KG1 (cell line): ENCODE data around the gene RSBN1L.

ENCODE experiments used
- DNase-seq: peaks from one replicate; lab custom pipeline; 2025; lab: John Stamatoyannopoulos, UW

The RSBN1L gene

DNA sequence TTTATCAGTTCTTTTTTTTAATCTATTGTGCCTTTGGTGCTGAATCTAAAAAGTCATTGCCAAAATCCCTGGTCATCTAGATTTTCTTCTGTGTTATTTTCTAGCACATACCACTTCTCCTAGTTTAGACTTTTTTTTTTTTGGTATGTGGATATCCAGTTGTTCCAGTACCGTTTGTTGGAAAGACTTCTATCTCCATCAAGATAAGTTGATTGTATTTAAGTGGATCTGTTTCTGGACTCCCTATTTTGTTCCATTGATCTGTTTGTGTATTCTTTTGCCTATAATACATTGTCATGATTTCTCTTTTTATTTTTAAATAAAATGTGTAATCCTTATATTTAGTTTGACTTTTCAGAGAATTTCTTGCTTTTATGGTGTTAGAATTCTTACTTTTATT lies 35.5 kb downstream of the RSBN1L start:
- no peak for DNase-seq

DNA sequence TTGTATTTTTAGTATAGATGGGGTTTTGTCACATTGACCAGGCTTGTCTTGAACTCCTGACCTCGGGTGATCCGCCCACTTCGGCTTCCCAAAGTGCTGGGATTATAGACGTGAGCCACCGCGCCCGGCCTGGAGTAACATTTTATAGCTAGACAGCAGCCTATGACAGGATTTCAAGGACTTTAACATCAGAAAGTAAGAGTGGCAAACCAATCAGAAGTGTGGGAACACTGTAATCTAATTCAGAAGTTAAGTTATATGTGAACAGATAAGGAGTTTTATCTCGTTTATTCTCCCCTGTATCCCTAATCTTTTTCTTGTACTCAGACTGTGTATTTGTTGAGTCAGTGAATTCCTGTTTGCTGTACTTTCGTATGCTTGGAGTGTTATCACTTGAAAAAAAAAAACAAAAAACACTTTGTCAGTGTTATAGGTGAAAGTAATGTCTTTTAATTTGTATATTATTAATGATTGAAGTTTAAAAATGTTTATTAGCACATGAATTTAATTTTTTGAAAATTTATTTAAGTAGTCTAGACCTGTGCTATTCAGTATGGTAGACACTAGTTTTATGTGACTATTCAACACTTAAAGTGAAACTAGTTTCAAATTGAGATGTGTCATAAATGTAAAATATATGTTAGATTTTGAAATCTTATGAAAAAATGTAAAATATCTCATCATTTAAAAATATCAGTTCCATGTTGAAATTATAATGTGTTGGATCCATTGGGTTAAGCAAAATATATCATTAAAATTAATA lies 38.6 kb downstream of the RSBN1L start:
- DNase-seq: no peak

DNA sequence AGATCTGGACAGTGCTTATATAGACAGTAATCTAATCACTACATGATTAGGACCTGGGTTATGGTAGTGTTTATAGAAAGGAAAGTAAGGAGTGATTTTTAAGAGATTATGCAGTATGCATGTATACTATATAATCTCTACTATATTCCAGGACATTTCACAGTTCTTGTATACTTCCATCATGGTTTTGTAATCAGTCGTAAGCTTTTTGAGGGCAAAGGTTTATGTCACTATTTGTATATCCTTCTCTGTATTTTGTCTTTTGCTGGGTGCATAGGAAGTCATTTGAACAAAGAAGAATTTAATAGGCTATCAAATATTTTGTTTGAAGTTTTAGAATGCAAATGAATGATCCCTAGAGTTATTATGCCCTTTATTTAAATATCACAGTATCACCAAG lies 39.2 kb downstream of the RSBN1L start:
- DNase-seq: no peak

DNA sequence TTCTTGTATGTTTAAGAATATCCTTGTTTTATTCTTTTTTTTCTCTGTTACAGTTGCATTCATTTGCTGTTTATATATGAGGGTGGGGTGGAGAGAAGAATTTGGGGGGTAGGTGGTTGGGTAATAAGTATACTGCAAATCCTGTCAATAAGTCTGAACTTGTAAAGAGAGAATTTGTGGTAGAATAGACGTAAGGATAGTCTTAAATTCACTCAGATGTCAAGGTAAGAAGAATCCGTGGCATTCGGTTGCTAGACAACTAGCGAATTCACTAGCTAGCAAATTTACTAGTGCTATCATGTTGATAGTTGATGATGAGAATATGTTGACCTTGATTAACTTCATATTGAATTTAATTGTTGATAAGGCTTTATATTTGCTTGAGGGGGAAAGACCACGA lies 40.7 kb downstream of the RSBN1L start:
- no peak for DNase-seq

DNA sequence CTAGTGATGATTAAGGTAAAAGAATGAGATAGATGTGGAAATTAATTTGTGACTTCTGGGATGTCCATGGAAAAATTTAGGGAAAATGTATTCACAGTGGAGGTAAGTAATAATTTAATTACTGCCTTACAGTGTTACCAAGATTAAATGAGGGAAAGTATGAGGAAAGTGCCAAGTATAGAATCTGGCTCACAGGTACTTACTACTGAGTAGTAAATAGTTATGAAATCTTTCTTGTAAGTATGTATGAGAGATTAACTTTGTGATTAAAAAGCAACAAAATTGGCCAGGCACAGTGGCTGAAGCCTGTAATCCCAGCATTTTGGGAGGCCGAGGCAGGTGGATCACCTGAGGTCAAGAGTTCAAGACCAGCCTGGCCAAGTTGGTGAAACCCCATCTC lies 42.1 kb downstream of the RSBN1L start:
- DNase-seq: no peak

DNA sequence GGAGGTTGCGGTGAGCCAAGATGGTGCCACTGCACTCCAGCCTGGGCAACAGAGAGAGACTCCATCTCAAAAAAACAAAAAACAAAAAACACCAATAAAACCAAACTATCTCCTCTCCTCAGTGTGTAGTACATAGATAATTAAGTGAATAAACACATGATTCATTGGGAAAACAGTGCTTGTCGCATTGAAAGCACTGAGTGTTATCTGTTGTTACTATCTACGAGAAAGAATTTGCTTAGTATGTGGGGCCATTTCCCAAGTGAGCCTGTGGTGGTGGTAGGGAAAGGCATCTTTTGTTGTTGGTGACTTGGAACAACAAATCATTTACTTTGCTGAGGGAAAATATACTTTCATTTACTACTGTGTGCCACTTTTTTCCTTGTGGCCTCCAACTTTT lies 42.6 kb downstream of the RSBN1L start:
- no peak for DNase-seq

DNA sequence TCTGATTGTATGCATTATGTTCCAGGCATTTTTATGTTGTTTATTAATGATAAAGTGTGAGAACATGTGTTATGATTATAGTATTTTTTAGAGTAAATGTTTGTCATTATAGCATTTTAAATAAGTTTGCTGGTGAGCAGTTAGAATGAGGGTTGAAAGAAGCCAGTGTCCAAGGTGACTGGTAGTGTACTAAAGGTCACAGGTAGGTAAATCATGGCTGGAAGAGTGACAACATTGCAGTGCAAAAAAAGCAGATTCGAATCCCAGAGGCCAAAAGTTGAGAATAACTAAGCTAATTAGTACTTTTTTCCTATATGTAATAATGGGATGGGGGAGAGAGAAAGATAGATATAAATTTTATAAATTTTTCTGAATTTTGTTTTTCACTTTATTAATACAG lies 44.0 kb downstream of the RSBN1L start:
- DNase-seq: no peak

DNA sequence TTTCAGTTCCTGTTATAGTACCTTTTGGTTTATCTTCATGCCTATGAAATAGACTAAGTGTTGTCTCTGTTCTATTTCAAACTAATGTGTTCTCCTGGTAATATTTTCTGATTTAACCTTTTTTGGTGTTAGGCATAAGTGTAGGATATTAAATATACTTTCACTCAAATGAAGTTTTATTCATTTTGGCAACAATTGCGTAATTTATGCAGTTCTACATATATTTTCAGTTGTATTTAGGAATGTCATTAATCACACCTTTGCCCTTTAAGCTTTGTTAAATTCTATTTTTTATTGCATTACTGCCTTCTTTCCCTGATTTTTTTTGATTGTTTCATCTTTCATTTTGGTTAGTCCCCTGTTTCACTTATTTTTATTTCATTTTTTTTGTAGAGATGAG lies 47.3 kb downstream of the RSBN1L start:
- DNase-seq: no peak

DNA sequence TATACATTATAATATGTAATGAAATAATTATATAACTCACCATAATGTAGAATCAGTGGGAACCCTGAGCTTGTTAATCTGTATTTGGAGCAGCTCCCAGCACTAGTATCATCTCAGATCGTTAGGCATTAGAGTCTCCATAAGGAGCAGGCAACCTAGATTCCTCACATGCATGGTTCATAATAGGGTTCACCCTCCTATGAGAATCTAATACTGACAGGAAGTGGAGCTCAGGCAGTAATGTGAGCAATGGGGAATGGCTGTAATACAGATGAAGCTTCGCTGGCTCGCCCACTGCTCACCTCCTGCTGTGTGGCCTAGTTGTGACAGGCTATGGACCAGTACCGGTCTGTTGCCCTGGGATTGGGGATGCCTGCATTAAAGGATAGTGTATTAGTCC lies 49.5 kb downstream of the RSBN1L start:
- DNase-seq: no peak

DNA sequence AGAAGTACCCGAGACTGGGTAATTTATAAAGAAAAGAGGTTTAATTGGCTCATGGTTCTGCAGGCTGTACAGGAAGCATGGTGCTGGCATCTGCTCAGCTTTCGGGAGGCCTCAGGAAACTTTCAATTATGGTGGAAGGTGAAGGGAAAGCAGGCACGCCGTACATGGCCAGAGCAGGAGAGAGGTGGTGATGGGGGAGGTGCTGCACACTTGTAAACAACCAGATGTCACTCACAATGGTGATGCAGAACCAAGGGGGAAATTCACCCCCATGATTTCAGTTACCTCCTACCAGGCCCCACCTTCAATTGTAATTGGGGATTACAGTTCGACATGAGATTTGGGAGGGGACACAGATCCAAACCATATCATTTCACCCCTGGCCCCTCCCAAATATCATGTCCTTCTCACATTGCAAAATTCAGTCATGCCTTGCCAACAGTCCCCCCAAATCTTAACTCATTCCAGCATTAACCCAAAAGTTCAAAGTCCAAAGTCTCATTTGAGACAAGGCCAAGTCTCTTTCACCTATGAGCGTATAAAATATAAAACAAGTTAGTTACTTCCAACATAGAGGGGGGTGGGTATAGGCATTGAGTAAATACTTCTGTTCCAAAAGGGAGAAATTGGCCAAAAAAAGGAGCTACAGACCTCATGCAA lies 50.0 kb downstream of the RSBN1L start:
- DNase-seq: no peak

DNA sequence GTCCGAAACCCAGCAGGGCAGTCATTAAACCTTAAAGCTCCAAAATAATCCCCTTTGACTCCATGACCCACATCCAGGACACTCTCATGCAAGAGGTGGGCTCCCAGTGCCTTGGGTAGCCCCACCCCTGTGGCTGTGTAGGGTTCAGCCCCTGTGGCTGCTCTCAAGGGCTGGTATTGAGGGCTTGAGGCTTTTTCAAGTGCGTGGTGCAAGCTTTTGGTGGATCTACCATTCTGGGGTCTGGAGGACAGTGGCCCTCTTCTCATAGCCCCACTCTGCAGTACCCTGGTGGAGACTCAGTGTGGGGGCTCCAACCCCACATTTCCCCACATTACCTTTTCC lies 50.5 kb downstream of the RSBN1L start:
- DNase-seq: no peak

DNA sequence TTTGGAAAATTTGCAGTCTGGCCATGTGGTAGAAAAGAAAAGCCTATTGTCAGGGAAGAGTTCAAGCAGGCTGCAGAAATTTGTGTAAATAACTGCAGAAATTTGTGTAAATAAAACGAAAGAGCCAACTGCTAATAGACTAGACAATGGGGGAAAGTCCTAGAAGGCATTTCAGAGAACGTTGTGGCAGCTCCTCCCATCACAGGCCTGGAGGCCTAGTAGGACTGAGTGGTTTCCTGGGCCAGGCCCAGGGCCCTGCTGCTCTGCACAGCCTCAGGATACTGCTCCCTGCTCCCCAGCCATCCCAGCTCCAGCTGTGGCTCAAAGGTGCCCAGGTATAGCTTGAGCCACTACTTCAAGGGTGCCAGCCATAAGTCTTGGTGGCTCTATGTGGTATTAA lies 50.9 kb downstream of the RSBN1L start:
- DNase-seq: no peak

DNA sequence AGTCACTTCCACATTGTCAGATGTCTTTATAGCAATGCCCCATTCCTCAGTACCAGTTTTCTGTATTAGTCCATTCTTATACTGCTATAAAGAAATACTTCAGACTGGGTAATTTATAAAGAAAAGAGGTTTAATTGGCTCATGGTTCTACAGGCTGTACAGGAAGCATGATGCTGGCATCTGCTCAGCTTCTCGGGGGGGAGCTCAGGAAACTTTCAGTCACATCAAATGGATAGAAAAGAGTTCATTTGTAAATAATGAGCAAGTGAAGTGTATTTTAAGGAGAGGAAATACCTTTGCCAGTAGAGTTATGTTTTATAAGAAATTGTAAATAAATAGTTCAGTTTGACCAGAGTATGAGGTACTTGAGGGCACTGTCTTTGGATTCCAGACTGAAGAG lies 51.5 kb downstream of the RSBN1L start:
- no peak for DNase-seq

DNA sequence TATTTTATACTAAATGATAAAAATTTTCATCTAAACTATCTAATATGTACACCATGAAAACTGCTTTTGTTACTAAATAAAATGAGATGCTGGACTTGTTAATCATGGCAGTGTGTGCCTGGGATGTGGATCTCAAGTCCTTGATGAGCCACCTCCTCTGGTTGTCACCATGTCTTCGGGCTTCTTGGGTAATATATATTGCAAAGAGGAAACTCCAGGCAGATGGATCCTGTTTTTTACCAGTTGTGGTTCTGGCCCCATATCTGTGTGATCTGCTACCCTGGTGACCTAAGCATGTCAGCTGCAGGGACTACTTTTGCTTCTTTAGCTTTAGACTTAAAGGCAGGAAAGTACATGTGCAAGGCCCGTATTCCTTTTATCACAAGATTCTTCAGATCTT lies 55.8 kb downstream of the RSBN1L start:
- DNase-seq: peak; percentile 57

DNA sequence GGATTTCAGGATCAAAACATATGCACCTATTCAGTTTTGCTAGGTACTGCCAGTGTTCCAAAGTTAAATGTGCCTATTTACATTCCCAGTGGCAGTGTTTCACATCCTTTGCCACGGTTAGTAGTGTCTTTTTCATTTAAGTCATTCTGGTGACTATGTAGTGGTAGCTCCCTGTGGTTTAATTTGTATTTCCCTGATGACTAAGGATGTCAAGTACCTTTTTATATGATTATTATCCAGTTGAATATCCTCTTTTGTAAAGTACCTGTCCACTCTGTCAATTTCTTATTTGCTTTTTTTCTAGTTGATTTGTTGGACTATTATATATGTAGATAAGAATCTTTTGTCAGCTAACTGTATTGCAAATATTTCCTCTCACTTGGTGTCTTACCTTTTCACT lies 56.9 kb downstream of the RSBN1L start:
- DNase-seq: no peak

DNA sequence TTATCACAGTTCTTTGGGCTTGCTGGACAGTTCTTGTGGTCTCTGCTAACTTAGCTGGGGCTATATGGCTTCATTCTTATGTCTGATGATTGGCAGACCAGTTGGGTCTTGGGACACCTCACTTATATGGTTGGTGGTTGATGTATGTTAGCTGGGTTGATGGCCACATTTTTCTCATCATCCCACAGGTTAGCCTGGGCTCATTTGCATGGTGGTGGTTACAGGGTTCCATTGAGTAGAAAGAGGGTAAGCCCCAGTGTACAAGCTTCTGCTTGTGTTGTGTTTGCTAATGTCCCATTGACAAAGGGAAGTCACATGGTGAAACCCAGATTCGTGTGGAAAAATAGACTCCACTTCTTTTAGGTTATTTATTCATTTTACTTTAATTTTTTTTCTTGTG lies 61.3 kb downstream of the RSBN1L start:
- DNase-seq: no peak

DNA sequence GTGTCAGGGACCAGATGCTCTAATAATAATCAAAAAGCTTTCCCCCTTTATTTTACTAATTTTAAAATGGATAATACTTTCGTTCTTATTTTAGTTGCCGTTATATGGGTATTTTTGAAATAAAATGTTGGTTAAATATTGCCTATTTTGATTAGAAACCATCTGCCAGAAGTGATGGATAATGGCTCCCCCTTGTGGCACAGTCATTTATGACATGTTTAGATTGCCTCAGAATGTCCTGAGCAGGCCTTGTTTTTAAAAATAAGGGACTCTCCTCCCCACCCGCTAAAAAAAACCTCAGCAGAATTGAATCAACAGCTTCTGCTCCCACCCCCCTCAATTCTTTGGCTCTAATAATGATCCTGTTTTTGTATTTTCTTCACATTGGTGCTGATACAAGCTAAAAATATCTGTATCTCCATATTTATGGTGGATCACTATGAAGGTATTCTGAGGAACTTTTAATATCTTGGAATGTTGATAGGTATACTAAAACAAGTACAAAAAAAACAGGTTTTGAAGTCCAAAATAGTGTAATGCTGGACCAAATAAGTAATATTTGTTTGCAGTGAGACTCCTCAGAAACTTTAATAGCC lies 63.1 kb downstream of the RSBN1L start:
- DNase-seq: peak; percentile 42

DNA sequence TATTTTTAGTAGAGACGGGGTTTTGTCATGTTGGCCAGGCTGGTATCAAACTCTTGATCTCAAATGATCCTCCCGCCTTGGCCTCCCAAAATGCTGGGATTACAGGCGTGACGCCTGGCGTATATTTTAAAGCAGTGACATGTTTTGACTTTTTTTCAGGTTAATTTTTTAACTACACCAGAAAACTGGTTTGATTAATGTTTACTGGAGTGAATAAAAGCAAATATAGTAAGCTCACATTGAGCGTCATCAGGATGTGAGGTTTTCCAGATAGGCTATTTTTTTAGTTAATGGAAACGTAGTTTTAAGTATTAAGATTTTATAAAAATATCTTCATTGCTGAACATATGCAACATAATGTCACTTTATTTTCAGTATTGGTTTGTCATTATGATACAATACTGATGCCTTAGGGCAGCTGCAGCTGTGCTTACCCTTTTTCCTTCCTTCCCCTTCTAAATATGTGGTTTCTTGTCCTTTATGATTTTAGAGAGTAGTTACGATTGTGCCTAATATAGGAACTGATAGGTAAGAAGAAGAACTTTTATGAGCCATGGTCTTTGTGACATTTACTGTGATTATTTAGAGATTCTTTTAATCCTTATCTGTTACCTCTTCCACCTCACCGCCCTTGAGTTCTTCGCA lies 64.7 kb downstream of the RSBN1L start:
- no peak for DNase-seq

DNA sequence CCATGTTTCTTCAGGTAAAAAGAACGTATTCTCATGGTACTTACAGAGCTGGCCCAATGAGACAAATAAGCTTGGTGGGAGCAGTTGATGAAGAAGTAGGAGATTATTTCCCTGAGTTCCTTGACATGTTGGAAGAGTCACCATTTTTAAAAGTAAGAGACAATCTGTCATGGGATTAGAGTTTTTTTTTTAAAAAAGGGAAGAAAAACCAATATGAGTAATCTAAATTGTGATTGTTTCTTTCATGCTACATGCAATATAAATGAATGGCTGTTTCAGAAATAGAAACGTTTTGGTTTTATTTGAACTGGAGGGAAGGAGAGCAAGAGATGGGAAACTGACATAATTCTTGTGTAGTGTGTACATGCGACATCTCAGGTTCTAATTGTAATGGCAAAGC lies 69.2 kb downstream of the RSBN1L start:
- DNase-seq: no peak

DNA sequence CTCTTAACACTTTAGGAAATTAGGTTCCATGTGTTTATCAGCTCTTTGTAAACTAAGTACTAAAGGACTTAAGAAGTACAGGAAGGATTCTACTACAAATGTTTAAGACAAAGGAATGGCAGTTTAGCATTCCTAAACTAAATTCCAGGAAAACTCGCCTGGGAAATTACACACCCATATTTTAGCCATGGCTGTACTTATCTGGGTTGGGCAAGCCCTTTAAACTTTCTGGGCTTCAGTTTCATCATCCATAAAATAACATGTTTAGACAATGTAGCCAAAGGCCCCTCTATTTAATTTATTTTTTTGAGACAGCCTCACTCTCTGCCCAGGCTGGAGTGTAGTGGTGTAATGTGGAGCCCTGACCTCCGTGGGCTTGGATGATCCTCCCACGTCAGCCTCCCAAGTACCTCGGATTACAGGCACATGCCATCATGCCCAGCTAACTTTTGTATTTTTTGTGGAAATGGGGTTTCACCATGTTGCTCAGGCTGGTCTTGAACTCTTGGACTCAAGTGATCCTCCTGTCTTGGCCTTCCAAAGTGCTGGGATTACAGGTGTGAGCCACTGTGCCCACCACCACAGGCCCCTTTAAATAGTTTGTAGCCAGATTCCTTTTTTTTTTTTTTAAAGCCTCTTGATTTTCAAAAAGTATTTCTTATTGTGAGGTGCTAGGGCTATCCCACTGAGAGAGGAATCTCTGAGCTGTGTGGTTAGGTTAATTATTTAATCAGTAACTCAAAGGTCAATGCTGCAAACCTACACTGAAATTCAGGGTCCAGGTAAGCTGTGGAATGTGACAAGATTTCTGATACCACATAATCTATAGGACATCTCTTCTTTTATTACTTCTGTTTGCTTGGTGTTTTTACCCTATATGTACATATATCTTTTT lies 69.9 kb downstream of the RSBN1L start:
- no peak for DNase-seq

DNA sequence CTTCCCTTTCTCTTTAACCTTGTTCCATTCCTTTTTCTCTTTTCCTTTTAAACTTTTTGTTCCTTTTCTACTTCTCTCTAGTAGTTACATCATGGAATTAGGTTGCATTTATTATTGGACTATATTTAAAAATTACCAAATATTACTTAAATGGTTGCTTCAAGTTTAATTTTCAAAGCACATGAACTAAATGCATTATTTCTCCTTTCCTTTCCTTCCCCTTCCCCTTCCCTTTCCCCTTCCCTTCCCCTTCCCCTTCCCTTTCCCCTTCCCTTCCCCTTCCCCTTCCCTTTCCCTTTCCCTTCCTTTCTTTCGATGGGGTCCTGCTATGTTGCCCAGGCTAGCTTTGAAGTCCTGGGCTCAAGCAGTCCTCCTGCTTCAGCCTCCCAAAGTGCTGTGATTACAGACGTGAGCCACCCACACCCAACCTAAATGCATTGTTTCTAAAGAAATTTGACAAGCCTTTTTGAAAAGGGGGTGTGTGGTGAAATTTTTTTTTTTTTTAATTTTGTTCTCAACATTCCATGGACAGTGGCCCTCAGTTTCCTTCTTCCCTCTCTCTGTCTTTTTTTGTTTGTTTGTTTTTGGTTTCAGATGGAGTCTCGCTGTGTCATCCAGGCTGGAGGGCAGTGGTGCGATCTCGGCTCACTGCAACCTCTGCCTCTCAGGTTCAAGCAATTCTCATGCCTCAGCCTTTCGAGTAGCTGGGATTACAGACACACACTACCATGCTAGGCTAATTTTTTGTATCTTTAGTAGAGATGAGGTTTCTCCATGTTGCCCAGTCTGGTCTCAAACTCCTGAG lies 70.7 kb downstream of the RSBN1L start:
- no peak for DNase-seq
